Spleen (tissue), 11 donors: ENCODE data around the gene AKAP13. TPM values are rescaled to one million over a fixed set of nuclear protein-coding genes. Genes with fewer than 3 reads are reported as not detected.
A peak's percentile ranks its signal among the peaks of the same experiment; 100 is the strongest.

Source experiments
- DNase-seq: peaks from one replicate; pipeline ENCODE4 v3.0.0-alpha.2; 2020
- H3K27ac ChIP-seq, 8 donors: fragments of 200-600 bp; sonication (generic) in 7 of 8; 1 replicate in 4 of 8; 2 replicates in 4 of 8; pipeline versions ENCODE4 v1.5.0 to v1.8.0; 2016 to 2021; ENCODE audit warnings: inconsistent platforms in 4 of 8, mild to moderate bottlenecking in 4 of 8, moderate library complexity in 1 of 8
- H3K27me3 ChIP-seq, 7 donors: fragments of 200-600 bp; sonication (generic) in 6 of 7; replicated peaks in 1 of 7; 1 replicate in 4 of 7; 2 replicates in 3 of 7; pipeline versions ENCODE4 v1.5.0 to v1.8.0; 2016 to 2021; ENCODE audit warnings: inconsistent platforms in 3 of 7, mild to moderate bottlenecking in 1 of 7
- H3K36me3 ChIP-seq, 6 donors: fragments of 200-600 bp; sonication (generic) in 5 of 6; 1 replicate in 4 of 6; 2 replicates in 2 of 6; pipeline versions ENCODE4 v1.5.0 to v1.8.0; 2016 to 2021; ENCODE audit warnings: inconsistent platforms in 2 of 6
- H3K4me1 ChIP-seq, 6 donors: fragments of 200-600 bp; sonication (generic) in 5 of 6; 1 replicate in 3 of 6; 2 replicates in 3 of 6; pipeline versions ENCODE4 v1.5.0 to v1.8.0; 2016 to 2021; ENCODE audit warnings: inconsistent platforms in 3 of 6
- H3K4me3 ChIP-seq, 8 donors: fragments of 200-600 bp; sonication (generic) in 7 of 8; 1 replicate in 4 of 8; 2 replicates in 4 of 8; pipeline versions ENCODE4 v1.5.0 to v1.8.0; 2016 to 2021; ENCODE audit warnings: inconsistent platforms in 4 of 8, mild to moderate bottlenecking in 4 of 8, moderate library complexity in 2 of 8
- H3K9me3 ChIP-seq, 8 donors: fragments of 200-600 bp; sonication (generic) in 7 of 8; 1 replicate in 4 of 8; 2 replicates in 4 of 8; pipeline versions ENCODE4 v1.5.0 to v1.8.0; 2016 to 2021; ENCODE audit warnings: inconsistent platforms in 4 of 8
- CTCF ChIP-seq, 11 experiments: fragments of 200-600 bp in 7 of 11; fragments of 450-650 bp in 4 of 11; sonication (generic) in 4 of 11; IDR thresholded peaks in 8 of 11; conservative IDR thresholded peaks in 3 of 11; 1 replicate in 7 of 11; 2 replicates in 4 of 11; pipeline versions ENCODE4 v1.4.0 to v1.8.0; 2016 to 2021; ENCODE audit warnings: antibody characterized with exemption in 11 of 11, inconsistent platforms in 4 of 11, mild to moderate bottlenecking in 1 of 11
- POLR2A ChIP-seq, 3 donors: fragments of 450-650 bp; IDR thresholded peaks; one replicate each; pipeline ENCODE4 v1.5.1; 2017; ENCODE audit warnings: antibody characterized with exemption in 3 of 3, mild to moderate bottlenecking in 1 of 3
- POLR2AphosphoS5 ChIP-seq, 3 donors: sonication (generic); formaldehyde crosslinking; IDR thresholded peaks; one replicate each; pipeline ENCODE4 v1.5.1; 2017; ENCODE audit warnings: antibody characterized with exemption in 3 of 3
- WGBS, 5 donors: extraction: QIAGEN DNeasy Blood & Tissue Kit in 3 of 5; methylation state at CpG; one replicate each; pipeline versions ENCODE4 v1.1.5 to v1.1.7; 2013 to 2018; 5-methylcytosine and 5-hydroxymethylcytosine counted together
- intact Hi-C: fragments of 100-400 bp; cut with DNase I; formaldehyde crosslinking; loops from one replicate; pipeline ENCODE4 v1.15.0; 2023; ENCODE audit warnings: low total_unique reads
- polyA plus RNA-seq, 3 donors: library from polyadenylated mRNA; stranded (reverse); fragments of 200-250 nt; gene quantifications; one replicate each; pipeline ENCODE4 v1.2.1, GENCODE V29; 2013
- total RNA-seq, 7 donors: library from RNA; depleted of rRNA in 3 of 7; stranded (reverse); fragments of >200 nt in 3 of 7; fragmentation: NEBNext Ultra II Directional in 4 of 7; extraction: Animal tissue kit (Norgen Biotek cat#: 25700) in 4 of 7; gene quantifications; one replicate each; pipeline versions ENCODE4 v1.1.0 to v1.2.1, GENCODE V29; 2016 to 2021
- donor health status: healthy with polysubstance abuse.
- donor health status: DM: no; HTN: no; CAD: no; lungs with moderate emphysema.
- donor health status: DM: no; HTN: no; CAD: no.
- donor health status: Bipolar disorder and iron deficiency.
- donor health status: healthy.
- donor health status: DM: no; HTN: no; CAD: no.
- donor health status: DM: yes; HTN: yes; CAD: no.

The AKAP13 gene
- total and polyA plus RNA-seq, 10 donors, result 35.4 to 413 (median 260) TPM

GRCh38 chr15:85589851-85590250 lies 209.4 kb downstream of the AKAP13 start:
- no peaks in the 10 kb centered on the region for H3K27me3 ChIP-seq
- peaks cover 1 to 62% (median 21%) of the 10 kb centered on the region in 6 donors for H3K4me1 ChIP-seq
- no peak for DNase-seq
- intact Hi-C loops, result no loop called here
- no peak overlapping the region for H3K4me3 ChIP-seq
- TF ChIP-seq POLR2AphosphoS5 (IDR thresholded peaks at IDR 0.05), result no peak
- TF ChIP-seq CTCF (IDR thresholded peaks at IDR 0.05 in 8 of 11, conservative IDR thresholded peaks at IDR 0.05 in 3 of 11), result no peak
- TF ChIP-seq POLR2A (IDR thresholded peaks at IDR 0.05), result no peak
- no peak overlapping the region for H3K27ac ChIP-seq
- no peaks in the 10 kb centered on the region for H3K9me3 ChIP-seq
- H3K36me3 ChIP-seq, result peaks cover 0 to 83% (median 21%) of the 10 kb centered on the region in 6 donors
- WGBS, 5 donors, result 74 to 92% (median 84%) methylated on average over 2 of the region's 2 CpGs

- 83 to 96% (median 91%) methylated on average over 4 of the region's 4 CpGs for WGBS, 5 donors
- no peak for TF ChIP-seq CTCF (IDR thresholded peaks at IDR 0.05 in 8 of 11, conservative IDR thresholded peaks at IDR 0.05 in 3 of 11)
- Histone ChIP-seq H3K36me3 (peaks cover 0 to 86% (median 17%) of the 10 kb centered on the region in 6 donors), H3K4me1 (peaks cover 0 to 47% (median 10%) of the 10 kb centered on the region in 6 donors), H3K9me3 (no peaks in the 10 kb centered on the region), H3K4me3 (no peak overlapping the region), H3K27me3 (no peaks in the 10 kb centered on the region), H3K27ac (no peak overlapping the region)
- intact Hi-C loops, result no loop called here
- no peak for DNase-seq
Observed at GRCh38 chr15:85591622-85592021, 211.2 kb downstream of the AKAP13 start.

- no peak for DNase-seq
- peaks cover 0 to 86% (median 14%) of the 10 kb centered on the region in 6 donors for H3K36me3 ChIP-seq
- peaks cover 0 to 52% (median 16%) of the 10 kb centered on the region in 6 donors for H3K4me1 ChIP-seq
- peak overlapping the region in 1 of 8 donors; percentile 19 for H3K27ac ChIP-seq
- 63 to 79% (median 74%) methylated on average over 3 of the region's 3 CpGs for WGBS, 5 donors
- TF ChIP-seq CTCF (IDR thresholded peaks at IDR 0.05 in 8 of 11, conservative IDR thresholded peaks at IDR 0.05 in 3 of 11) (peak in 1 of 11 experiments; percentile 7), POLR2A (IDR thresholded peaks at IDR 0.05) (no peak)
- no peaks in the 10 kb centered on the region for H3K9me3 ChIP-seq
- no peak overlapping the region for H3K4me3 ChIP-seq
- no peaks in the 10 kb centered on the region for H3K27me3 ChIP-seq
- intact Hi-C loops, result no loop called here
Observed at GRCh38 chr15:85592148-85592547, 211.7 kb downstream of the AKAP13 start.

- DNase-seq, result no peak
- WGBS, 5 donors, result 94 to 98% (median 98%) methylated on average over 1 of the region's 1 CpG
- Histone ChIP-seq H3K36me3 (peaks cover 0 to 86% (median 6%) of the 10 kb centered on the region in 6 donors), H3K27me3 (no peaks in the 10 kb centered on the region), H3K9me3 (no peaks in the 10 kb centered on the region), H3K4me3 (no peak overlapping the region), H3K27ac (no peak overlapping the region), H3K4me1 (peaks cover 0 to 56% (median 25%) of the 10 kb centered on the region in 6 donors)
- intact Hi-C loops, result no loop called here
- no peak for TF ChIP-seq POLR2AphosphoS5 (IDR thresholded peaks at IDR 0.05)
- no peak for TF ChIP-seq POLR2A (IDR thresholded peaks at IDR 0.05)
- TF ChIP-seq CTCF (IDR thresholded peaks at IDR 0.05 in 8 of 11, conservative IDR thresholded peaks at IDR 0.05 in 3 of 11), result no peak
Observed at GRCh38 chr15:85593809-85594445, 213.5 kb downstream of the AKAP13 start.
